SK-N-SH (cell line): Measurements from ENCODE around the gene XIRP2. TPM values are rescaled to one million over a fixed set of nuclear protein-coding genes. Genes with fewer than 3 reads are reported as not detected.

Source experiments
- CTCF ChIA-PET: fragments of 300-600, 350-600 bp; formaldehyde crosslinking; extraction: SDS; loops from one replicate; lab custom pipeline; 2021; lab: Yijun Ruan, JAX
- POLR2A ChIA-PET: fragments of 350-600 bp; sonication (Branson Sonifier 250); formaldehyde crosslinking; extraction: SDS; loops from one replicate; lab custom pipeline; 2020; ENCODE audit warnings: antibody characterized with exemption, inconsistent platforms; lab: Yijun Ruan, JAX
- DNase-seq: peaks from one replicate; pipeline ENCODE4 v3.0.0; 2012
- H2AFZ ChIP-seq: fragments of 200-600 bp; sonication (generic); 2 replicates; pipeline ENCODE4 v1.8.1; 2016; ENCODE audit warnings: antibody characterized with exemption, mild to moderate bottlenecking, low read depth
- H3F3A ChIP-seq: fragments of 200-600 bp; sonication (generic); replicated peaks from 2 replicates; pipeline ENCODE3; 2016; ENCODE audit warnings: antibody characterized with exemption, mild to moderate bottlenecking; ENCODE audit not compliant: insufficient read depth
- H3K27ac ChIP-seq, 2 experiments: fragments of 200-500 bp in 1 of 2; fragments of 200-600 bp in 1 of 2; sonication (Bioruptor generic) in 1 of 2; sonication (generic), shearing (Covaris generic) in 1 of 2; 2 replicates each; pipeline versions ENCODE4 v1.5.1 to v1.6.1; 2014 to 2016; ENCODE audit warnings: low read depth in 2 of 2, inconsistent platforms in 1 of 2, low read length in 1 of 2, mild to moderate bottlenecking in 1 of 2, mixed read lengths in 1 of 2
- H3K27me3 ChIP-seq: fragments of 200-600 bp; sonication (generic), shearing (Covaris generic); 2 replicates; pipeline ENCODE4 v1.6.1; 2016; ENCODE audit warnings: mixed run types; ENCODE audit not compliant: insufficient read depth
- H3K36me3 ChIP-seq, 2 experiments: fragments of 200-500 bp in 1 of 2; fragments of 200-600 bp in 1 of 2; sonication (Bioruptor generic) in 1 of 2; sonication (generic) in 1 of 2; replicated peaks in 1 of 2; 2 replicates each; pipeline versions ENCODE3 to v1.5.1; 2014 to 2016; ENCODE audit warnings: low read length in 1 of 2, mild to moderate bottlenecking in 1 of 2; ENCODE audit not compliant: insufficient read depth in 2 of 2, control insufficient read depth in 1 of 2
- H3K4me1 ChIP-seq, 2 experiments: fragments of 200-500 bp in 1 of 2; fragments of 200-600 bp in 1 of 2; sonication (Bioruptor generic) in 1 of 2; sonication (generic), shearing (Covaris generic) in 1 of 2; 2 replicates each; pipeline versions ENCODE4 v1.5.1 to v1.6.1; 2014 to 2016; ENCODE audit warnings: low read depth in 1 of 2, low read length in 1 of 2, mixed run types in 1 of 2; ENCODE audit not compliant: insufficient read depth in 2 of 2, control insufficient read depth in 1 of 2
- H3K4me2 ChIP-seq: fragments of 200-600 bp; sonication (generic), shearing (Covaris generic); 2 replicates; pipeline ENCODE4 v1.6.1; 2017; ENCODE audit warnings: mixed run types
- H3K4me3 ChIP-seq, 2 experiments: fragments of 200-500 bp in 1 of 2; fragments of 200-600 bp in 1 of 2; sonication (Bioruptor generic) in 1 of 2; sonication (generic), shearing (Covaris generic) in 1 of 2; 2 replicates each; pipeline versions ENCODE4 v1.5.1 to v1.8.1; 2014 to 2016; ENCODE audit warnings: low read depth in 2 of 2, inconsistent platforms in 1 of 2, low read length in 1 of 2, mild to moderate bottlenecking in 1 of 2, mixed read lengths in 1 of 2, moderate library complexity in 1 of 2
- H3K79me2 ChIP-seq: fragments of 200-600 bp; sonication (generic); 2 replicates; pipeline ENCODE4 v1.8.1; 2017; ENCODE audit warnings: mild to moderate bottlenecking; ENCODE audit not compliant: insufficient read depth
- H3K9ac ChIP-seq: fragments of 200-600 bp; sonication (generic); 2 replicates; pipeline ENCODE4 v1.6.1; 2017; ENCODE audit warnings: mixed run types
- H3K9me2 ChIP-seq: fragments of 200-600 bp; sonication (generic); 2 replicates; pipeline ENCODE4 v1.6.1; 2017; ENCODE audit warnings: mixed run types
- H3K9me3 ChIP-seq: fragments of 200-600 bp; sonication (generic); 2 replicates; pipeline ENCODE4 v1.6.1; 2017; ENCODE audit warnings: mixed run types, mild to moderate bottlenecking, moderate library complexity
- H4K20me1 ChIP-seq: fragments of 200-600 bp; sonication (generic); 2 replicates; pipeline ENCODE4 v1.6.1; 2017; ENCODE audit warnings: mild to moderate bottlenecking, mixed run types; ENCODE audit not compliant: insufficient read depth
- EZH2phosphoT487 ChIP-seq: fragments of 200-600 bp; sonication (generic); IDR thresholded peaks from 2 replicates; pipeline ENCODE4 v1.6.1; 2017; ENCODE audit warnings: low read depth, mixed run types, mild to moderate bottlenecking, antibody characterized with exemption, moderate library complexity, borderline replicate concordance
- FOXJ3 ChIP-seq: sonication (generic); formaldehyde crosslinking; IDR thresholded peaks from 2 replicates; pipeline ENCODE4 v1.5.1; 2020; ENCODE audit warnings: mild to moderate bottlenecking, missing genetic modification reagents
- FOXM1 ChIP-seq: IDR thresholded peaks from 2 replicates; pipeline ENCODE4 v1.4.0; 2012; ENCODE audit warnings: low read depth, mild to moderate bottlenecking
- GABPA ChIP-seq: IDR thresholded peaks from 2 replicates; pipeline ENCODE4 v1.4.0; 2012; ENCODE audit warnings: low read depth, mild to moderate bottlenecking
- IRF3 ChIP-seq: fragments of 150-350 bp; IDR thresholded peaks from 2 replicates; pipeline ENCODE4 v1.6.1; 2016; ENCODE audit warnings: mild to moderate bottlenecking, low read depth, low read length
- MAX ChIP-seq: IDR thresholded peaks from 2 replicates; pipeline ENCODE4 v1.4.0; 2012; ENCODE audit warnings: low read depth
- MEF2A ChIP-seq: IDR thresholded peaks from 2 replicates; pipeline ENCODE4 v1.4.0; 2012; ENCODE audit warnings: low read depth, borderline replicate concordance
- NRF1 ChIP-seq: IDR thresholded peaks from 2 replicates; pipeline ENCODE4 v1.6.1; 2012; ENCODE audit warnings: low read depth, mild to moderate bottlenecking, low read length
- RCOR1 ChIP-seq: fragments of 150-350 bp; IDR thresholded peaks from 2 replicates; pipeline ENCODE4 v1.6.1; 2017; ENCODE audit warnings: antibody characterized with exemption, low read length
- RFX5 ChIP-seq: IDR thresholded peaks from 2 replicates; pipeline ENCODE4 v1.6.1; 2012; ENCODE audit warnings: mild to moderate bottlenecking, improper control_type of control experiment, low read length
- RXRA ChIP-seq: IDR thresholded peaks from 2 replicates; pipeline ENCODE4 v1.4.0; 2012; ENCODE audit warnings: low read depth, mild to moderate bottlenecking, borderline replicate concordance
- SIN3A ChIP-seq: IDR thresholded peaks from 2 replicates; pipeline ENCODE4 v1.6.1; 2012; ENCODE audit warnings: low read depth, mild to moderate bottlenecking, low read length, moderate library complexity, borderline replicate concordance
- TAF1 ChIP-seq: IDR thresholded peaks from 2 replicates; pipeline ENCODE4 v1.6.1; 2012; ENCODE audit warnings: low read depth, mild to moderate bottlenecking, low read length, moderate library complexity, borderline replicate concordance
- TEAD4 ChIP-seq: IDR thresholded peaks from 2 replicates; pipeline ENCODE4 v1.4.0; 2012; ENCODE audit warnings: mild to moderate bottlenecking, borderline replicate concordance; ENCODE audit not compliant: insufficient read depth
- WGBS: methylation state at CpG from one replicate; pipeline ENCODE4 v1.1.6; 2017; ENCODE audit warnings: low lambda C conversion rate; 5-methylcytosine and 5-hydroxymethylcytosine counted together
- polyA plus RNA-seq, 3 experiments: library from polyadenylated mRNA; depleted of rRNA; stranded (reverse); fragments of >200 nt; gene quantifications; 2 replicates each; pipeline ENCODE4 v1.2.3, GENCODE V29; 2012

Gene XIRP2
- polyA plus RNA-seq, 1 of the 3 experiments (the other 2 are of a cell fraction) = 0.02 TPM

- H3K36me3 ChIP-seq = no peaks in the 10 kb centered on the region
- no peaks in the 10 kb centered on the region; a peak in 1 of 4 replicates for H3K4me1 ChIP-seq
- no peaks in the 10 kb centered on the region for H3K79me2 ChIP-seq
- H3K9me3 ChIP-seq = no peaks in the 10 kb centered on the region
- H3K9me2 ChIP-seq = no peaks in the 10 kb centered on the region
- ChIA-PET POLR2A (no interaction called here), CTCF (interaction anchor here (1.2 kb wide), 1 partner anchor 65 kb away, joined by 3 read pairs; no protein-coding TSS in a partner anchor)
- no peak for DNase-seq
- no peak overlapping the region for H2AFZ ChIP-seq
- no peak overlapping the region for H3K4me2 ChIP-seq
- no peaks in the 10 kb centered on the region for H3K27me3 ChIP-seq
- TF ChIP-seq RXRA (no peak), IRF3 (no peak), MAX (no peak), FOXM1 (no peak), RFX5 (no peak), GABPA (no peak), TAF1 (no peak), MEF2A (no peak), EZH2phosphoT487 (no peak)
- H3K4me3 ChIP-seq = no peak overlapping the region
- no peaks in the 10 kb centered on the region for H4K20me1 ChIP-seq
- WGBS = 11% methylated on average over 1 of the region's 1 CpG
- H3K27ac ChIP-seq = no peak overlapping the region
- no peak overlapping the region for H3K9ac ChIP-seq
- H3F3A ChIP-seq = no peaks in the 10 kb centered on the region
These were observed 44.2 kb upstream of the XIRP2 start for GRCh38 chr2:166844111-166844510.

- no peaks in the 10 kb centered on the region for H4K20me1 ChIP-seq
These were observed 25.7 kb upstream of the XIRP2 start for GRCh38 chr2:166862468-166863132.

More at GRCh38 chr2:166862468-166863132, 25.7 kb upstream of the XIRP2 start:
- no peaks in the 10 kb centered on the region for H3K36me3 ChIP-seq
- ChIA-PET POLR2A (no interaction called here), CTCF (no interaction called here)
- no peaks in the 10 kb centered on the region for H3K27me3 ChIP-seq
- H3K79me2 ChIP-seq = no peaks in the 10 kb centered on the region
- no peak overlapping the region for H3K27ac ChIP-seq
- no peak for TF ChIP-seq RCOR1
- TF ChIP-seq TEAD4 = no peak
- TF ChIP-seq SIN3A = no peak
- no peak for TF ChIP-seq FOXJ3 (CRISPR knock-in tag)
- no peak for TF ChIP-seq FOXM1
- no peak for TF ChIP-seq NRF1
- peaks cover 0 to 5% of the 10 kb centered on the region in 2 experiments; a peak in 2 of 4 replicates for H3K4me1 ChIP-seq
- no peaks in the 10 kb centered on the region for H3F3A ChIP-seq
- H3K9me3 ChIP-seq = no peaks in the 10 kb centered on the region
- no peak overlapping the region for H2AFZ ChIP-seq
- H3K9ac ChIP-seq = no peak overlapping the region
- 69% methylated on average over 6 of the region's 6 CpGs for WGBS
- no peaks in the 10 kb centered on the region for H3K9me2 ChIP-seq
- no peak overlapping the region for H3K4me3 ChIP-seq
- no peak overlapping the region for H3K4me2 ChIP-seq
- DNase-seq = no peak
